ENCODE data around the gene TRIP6. TPM values are rescaled to one million over a fixed set of nuclear protein-coding genes. Genes with fewer than 3 reads are reported as not detected.

Gene TRIP6
- total and polyA plus RNA-seq, 5 donors = 31.4 to 49.6 (median 44.7) TPM

Small RNA genes within 50 kb of the gene (microRNA-seq; reads per million reads assigned to microRNA genes)
- 0 to 0.42 reads per million in 2 donors for gene MIR6875

Other genes with a start within 250 kb of the TRIP6 start
- under 1 TPM in 3 of 4 donors, not detected in 1; 0.25 to 0.41 (median 0.26) TPM for gene TFR2, start 225.8 kb upstream of the TRIP6 start, total RNA-seq
- 0.14 TPM for gene TFR2, start 225.8 kb upstream of the TRIP6 start, polyA plus RNA-seq
- not detected for gene ACTL6B, start 210.9 kb upstream of the TRIP6 start, total RNA-seq
- not detected for gene ACTL6B, start 210.9 kb upstream of the TRIP6 start, polyA plus RNA-seq
- gene GNB2, start 193.6 kb upstream of the TRIP6 start, total RNA-seq = 100 to 1,000 TPM; 128 to 160 (median 132) TPM
- gene GNB2, start 193.6 kb upstream of the TRIP6 start, polyA plus RNA-seq = 115 TPM
- gene GIGYF1, start 173.1 kb upstream of the TRIP6 start, total RNA-seq = 10 to 100 TPM; 26.7 to 39.6 (median 32.7) TPM
- 26.2 TPM for gene GIGYF1, start 173.1 kb upstream of the TRIP6 start, polyA plus RNA-seq
- gene POP7, start 161.3 kb upstream of the TRIP6 start, total RNA-seq = 10 to 100 TPM; 21.4 to 26.4 (median 24.2) TPM
- gene POP7, start 161.3 kb upstream of the TRIP6 start, polyA plus RNA-seq = 37.2 TPM
- not detected for gene EPO, start 146.9 kb upstream of the TRIP6 start, total RNA-seq
- not detected for gene EPO, start 146.9 kb upstream of the TRIP6 start, polyA plus RNA-seq
- gene ZAN, start 133.8 kb upstream of the TRIP6 start, total RNA-seq = not detected
- not detected for gene ZAN, start 133.8 kb upstream of the TRIP6 start, polyA plus RNA-seq
- gene EPHB4, start 39.9 kb upstream of the TRIP6 start, total RNA-seq = 10 to 100 TPM; 28.0 to 51.4 (median 33.6) TPM
- 14.4 TPM for gene EPHB4, start 39.9 kb upstream of the TRIP6 start, polyA plus RNA-seq
- 10 to 100 TPM in 3 of 4 donors, 1 to 10 TPM in 1; 9.3 to 16.9 (median 12.6) TPM for gene SLC12A9, start 14.7 kb upstream of the TRIP6 start, total RNA-seq
- gene SLC12A9, start 14.7 kb upstream of the TRIP6 start, polyA plus RNA-seq = 6.4 TPM
- 10 to 100 TPM; 79.1 to 88.0 (median 82.2) TPM for gene SRRT, start 7.7 kb downstream of the TRIP6 start, total RNA-seq
- gene SRRT, start 7.7 kb downstream of the TRIP6 start, polyA plus RNA-seq = 45.8 TPM
- 1 to 10 TPM; 2.5 to 3.5 (median 3.0) TPM for gene UFSP1, start 22.3 kb downstream of the TRIP6 start, total RNA-seq
- gene UFSP1, start 22.3 kb downstream of the TRIP6 start, polyA plus RNA-seq = 3.6 TPM
- gene ACHE, start 28.5 kb downstream of the TRIP6 start, total RNA-seq = 10 to 100 TPM; 13.7 to 32.5 (median 22.7) TPM
- 11.3 TPM for gene ACHE, start 28.5 kb downstream of the TRIP6 start, polyA plus RNA-seq
- gene MUC3A, start 82.1 kb downstream of the TRIP6 start, total RNA-seq = under 1 TPM; 0.06 to 0.18 (median 0.10) TPM
- 0.63 TPM for gene MUC3A, start 82.1 kb downstream of the TRIP6 start, polyA plus RNA-seq
- gene MUC12, start 102.2 kb downstream of the TRIP6 start, total RNA-seq = not detected
- gene MUC12, start 102.2 kb downstream of the TRIP6 start, polyA plus RNA-seq = 0.63 TPM
- gene MUC17, start 152.7 kb downstream of the TRIP6 start, total RNA-seq = not detected
- not detected for gene MUC17, start 152.7 kb downstream of the TRIP6 start, polyA plus RNA-seq
- 10 to 100 TPM; 20.0 to 24.5 (median 22.3) TPM for gene TRIM56, start 218.1 kb downstream of the TRIP6 start, total RNA-seq
- 11.4 TPM for gene TRIM56, start 218.1 kb downstream of the TRIP6 start, polyA plus RNA-seq

Data from right cardiac atrium (tissue), 5 donors.